GM18498 (cell line): ENCODE results near the gene CDCA4.

Source experiments
- ATAC-seq: cut with Tn5 transposase; IDR thresholded peaks from one replicate; pipeline ENCODE4 v1.9.1; 2021; ENCODE audit warnings: mild to moderate bottlenecking, moderate library complexity; ENCODE audit not compliant: unreplicated experiment

CDCA4 gene

DNA sequence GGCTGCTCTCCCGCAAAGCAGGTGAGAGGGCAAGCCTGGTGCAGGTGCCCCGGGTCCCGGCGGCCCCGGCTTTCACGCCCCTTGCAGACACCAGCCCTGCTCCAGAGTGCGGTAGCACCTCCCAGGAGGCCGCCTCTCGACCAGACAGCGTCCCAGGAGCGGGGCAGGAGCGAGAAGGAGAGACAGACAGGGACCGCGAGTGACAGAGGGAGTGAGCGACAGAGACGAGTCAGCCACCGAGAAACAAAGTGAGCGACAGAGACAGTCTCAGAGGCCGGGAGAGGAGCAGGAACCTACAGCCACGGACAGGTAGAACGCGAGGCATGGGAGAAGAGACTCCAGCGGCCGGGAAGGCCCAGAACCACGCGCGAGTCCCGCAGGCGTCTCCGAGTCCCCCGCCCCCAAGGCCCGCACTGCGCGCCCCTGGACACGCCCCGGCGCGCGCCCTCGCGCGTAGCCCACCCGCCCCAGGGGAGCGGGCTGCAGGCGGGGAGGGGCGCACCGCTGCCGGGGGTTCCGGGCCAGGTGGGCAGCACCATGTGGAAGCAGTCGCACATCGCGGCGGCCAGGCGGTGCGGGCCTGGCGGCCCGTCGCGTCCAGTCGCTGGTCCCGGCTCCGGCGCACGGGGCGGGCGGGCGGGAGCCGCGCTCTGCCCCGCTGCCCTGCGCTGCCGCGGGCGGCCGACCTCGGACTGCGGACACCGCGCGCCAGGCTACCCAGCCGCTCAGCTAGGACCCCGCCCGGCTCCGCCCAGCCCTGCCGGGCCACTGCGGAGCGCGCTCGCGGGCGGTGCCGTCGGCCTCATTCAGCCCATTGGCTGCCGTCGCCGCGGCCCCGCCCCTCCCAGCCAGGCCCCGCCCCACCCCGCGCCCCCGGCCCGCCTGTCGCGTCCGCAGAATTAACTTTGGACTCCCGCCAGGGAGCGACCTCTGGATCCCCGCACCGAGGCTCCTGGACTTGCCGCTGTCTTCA lies 42.9 kb downstream of the CDCA4 start, which contains the start of gene AHNAK2:
TSS of gene AHNAK2 (minus strand) at position 694 of the 973 bp plus-strand sequence. CDS start at position 557, 137 bp downstream.
- no peak for ATAC-seq

DNA sequence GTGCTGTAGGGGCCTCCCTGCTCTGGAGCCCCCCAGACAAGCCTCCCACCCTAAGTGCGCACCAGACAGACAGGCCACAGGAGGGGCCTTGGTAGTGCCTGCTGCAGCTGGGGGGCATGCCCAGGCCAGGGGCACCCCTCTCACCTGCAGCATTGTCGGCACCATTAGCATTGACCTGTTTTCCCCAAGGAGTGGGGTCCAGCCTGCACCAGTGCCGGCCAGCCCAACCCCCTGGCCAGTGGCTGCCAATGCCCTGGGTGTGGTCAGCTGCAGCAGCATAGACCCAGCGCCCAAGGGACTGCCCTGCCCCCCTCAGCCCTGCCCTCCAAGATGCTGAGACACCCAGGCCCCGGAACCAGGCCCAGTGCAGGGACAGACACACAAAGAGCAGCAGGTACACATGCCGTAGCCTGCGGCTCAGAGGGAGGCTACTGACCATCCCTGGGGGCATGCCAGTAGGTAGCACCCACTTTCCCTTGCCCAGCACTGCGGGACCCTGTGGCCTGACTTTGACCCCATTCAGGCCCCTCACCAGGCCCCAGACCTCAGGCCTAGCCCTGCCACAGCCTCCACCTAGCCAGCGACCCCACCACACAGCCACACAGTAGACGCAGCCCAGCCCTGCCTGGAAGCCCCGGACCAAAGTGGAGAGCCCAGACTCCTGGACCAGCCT lies 43.7 kb downstream of the CDCA4 start:
- ATAC-seq, result no peak

DNA sequence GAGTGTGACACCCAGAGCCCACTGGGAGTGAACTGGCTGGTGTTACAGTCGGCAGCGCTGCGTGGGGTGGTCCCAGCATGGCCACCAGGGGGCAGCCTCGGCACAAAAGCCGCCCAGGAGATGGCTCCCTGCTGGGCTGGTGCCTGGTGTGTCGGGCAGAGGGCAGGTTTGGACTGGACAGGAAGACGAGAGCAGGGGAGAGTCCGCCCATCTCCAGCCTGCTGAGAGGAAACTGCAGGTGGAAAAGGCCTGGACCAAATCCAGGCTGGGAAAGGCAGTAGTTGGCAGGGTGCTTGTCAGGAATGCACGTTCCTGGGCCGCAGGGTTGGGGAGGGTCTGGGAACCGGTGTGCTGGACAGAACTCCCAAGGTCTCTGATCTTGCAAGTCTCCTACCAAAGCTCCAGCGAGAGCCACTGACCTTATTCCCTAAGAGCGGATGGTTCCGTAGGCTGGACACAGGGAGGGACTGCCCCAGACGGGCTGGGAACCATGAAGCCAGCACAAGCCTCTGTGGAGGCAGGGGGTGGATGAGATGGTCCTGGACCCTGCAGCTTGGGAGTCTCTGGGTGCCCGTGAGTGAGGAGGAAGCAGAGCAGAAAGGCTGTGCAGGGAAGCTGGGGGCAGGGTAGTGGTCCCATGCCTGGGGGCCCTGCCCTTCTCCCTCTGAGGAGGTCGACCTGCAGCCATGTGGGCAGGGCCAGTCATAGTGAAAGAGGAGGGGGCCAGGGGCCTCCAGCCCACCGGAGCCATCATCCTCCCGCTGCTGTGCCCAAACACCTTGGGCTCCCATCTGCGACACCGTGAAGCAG lies 44.5 kb downstream of the CDCA4 start:
- ATAC-seq, result no peak

DNA sequence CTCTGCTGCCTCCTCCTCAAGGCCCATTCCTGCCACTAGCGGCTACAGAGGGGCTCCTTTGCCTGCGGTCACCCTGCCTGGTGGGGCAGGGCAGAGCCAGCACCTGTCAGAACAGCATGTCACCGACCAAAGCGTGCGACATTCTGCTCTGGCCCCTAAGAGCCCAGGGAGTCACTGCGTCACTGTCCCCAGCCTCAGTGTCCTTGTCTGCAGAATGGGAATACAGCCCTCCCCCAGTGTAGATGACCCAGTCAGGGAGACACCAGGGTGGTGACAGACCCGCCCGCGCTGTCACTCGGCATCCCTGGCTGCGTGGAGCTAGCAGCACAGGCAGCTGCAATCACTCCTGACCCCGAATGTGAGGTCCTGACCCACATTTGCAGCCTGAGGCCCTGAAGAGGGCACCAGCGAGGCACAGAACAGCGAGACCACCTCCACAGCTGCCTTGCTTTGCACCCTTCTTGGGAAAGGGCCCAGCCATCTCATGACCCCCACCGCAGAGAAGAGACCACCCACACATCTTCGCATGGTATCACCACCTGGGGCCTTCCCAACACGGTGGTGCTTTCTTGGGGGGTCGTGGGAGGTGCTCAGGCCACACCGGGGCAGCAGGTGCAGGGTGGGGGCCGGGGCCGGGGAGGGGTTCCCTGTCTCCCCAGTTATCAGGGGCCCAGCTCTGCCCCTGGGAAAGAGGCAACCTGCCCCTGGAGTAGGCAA lies 45.2 kb downstream of the CDCA4 start:
- ATAC-seq, result no peak

DNA sequence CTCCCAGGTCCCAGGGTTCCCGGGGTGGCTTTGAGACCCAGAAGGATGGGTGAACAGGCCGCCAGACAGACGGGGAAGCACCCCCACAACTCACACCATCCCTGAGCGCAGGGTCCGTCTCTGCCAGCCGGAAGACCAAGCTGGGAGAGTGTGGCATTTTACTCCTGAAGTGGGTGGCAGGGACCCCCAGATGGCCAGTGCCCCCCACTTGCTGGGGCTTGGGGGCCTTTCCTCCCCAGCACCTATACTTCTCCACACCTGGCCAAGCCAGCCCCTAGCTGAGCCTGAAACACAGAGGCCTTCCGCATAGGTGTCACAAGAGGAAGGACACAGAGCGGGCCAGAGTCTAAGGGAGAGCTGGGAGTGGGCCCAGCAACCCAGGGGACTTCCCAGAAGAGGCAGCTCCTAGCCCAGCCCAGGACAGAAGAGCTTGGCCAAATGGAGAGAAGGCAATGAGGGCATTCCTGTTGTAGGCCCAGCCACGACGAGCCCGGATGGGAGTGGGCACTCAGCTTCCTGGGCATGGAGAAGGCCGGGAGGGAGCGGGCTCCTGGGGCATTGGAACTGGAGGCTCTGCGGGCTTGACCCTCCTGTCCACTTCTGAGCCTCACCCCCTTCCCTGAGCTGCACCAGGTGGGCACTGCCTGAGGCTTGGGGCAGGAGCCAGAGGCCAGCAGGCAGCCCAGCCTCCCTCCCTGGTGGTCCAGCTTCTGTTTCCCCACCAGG lies 46.1 kb downstream of the CDCA4 start:
- ATAC-seq, result no peak

DNA sequence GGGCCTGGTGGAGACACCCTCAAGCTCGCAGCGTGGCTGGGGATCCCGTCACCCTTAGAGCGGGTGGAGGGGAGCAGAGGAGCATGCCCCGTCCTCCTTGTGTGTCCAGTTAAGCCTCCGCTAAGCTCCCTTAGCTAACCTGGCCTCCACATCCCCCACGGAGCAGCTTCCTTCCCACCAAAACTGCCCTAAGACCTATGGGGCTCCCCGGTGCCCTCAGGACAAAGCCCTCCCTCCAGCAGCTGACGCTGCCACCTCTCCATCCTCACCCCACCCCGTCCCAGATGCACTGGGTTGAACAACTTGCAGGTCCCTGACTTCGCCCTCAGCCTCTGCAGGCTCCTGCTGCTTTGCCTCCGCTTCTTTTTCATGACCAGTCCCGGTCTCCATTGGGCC lies 46.7 kb downstream of the CDCA4 start:
- ATAC-seq, result no peak

DNA sequence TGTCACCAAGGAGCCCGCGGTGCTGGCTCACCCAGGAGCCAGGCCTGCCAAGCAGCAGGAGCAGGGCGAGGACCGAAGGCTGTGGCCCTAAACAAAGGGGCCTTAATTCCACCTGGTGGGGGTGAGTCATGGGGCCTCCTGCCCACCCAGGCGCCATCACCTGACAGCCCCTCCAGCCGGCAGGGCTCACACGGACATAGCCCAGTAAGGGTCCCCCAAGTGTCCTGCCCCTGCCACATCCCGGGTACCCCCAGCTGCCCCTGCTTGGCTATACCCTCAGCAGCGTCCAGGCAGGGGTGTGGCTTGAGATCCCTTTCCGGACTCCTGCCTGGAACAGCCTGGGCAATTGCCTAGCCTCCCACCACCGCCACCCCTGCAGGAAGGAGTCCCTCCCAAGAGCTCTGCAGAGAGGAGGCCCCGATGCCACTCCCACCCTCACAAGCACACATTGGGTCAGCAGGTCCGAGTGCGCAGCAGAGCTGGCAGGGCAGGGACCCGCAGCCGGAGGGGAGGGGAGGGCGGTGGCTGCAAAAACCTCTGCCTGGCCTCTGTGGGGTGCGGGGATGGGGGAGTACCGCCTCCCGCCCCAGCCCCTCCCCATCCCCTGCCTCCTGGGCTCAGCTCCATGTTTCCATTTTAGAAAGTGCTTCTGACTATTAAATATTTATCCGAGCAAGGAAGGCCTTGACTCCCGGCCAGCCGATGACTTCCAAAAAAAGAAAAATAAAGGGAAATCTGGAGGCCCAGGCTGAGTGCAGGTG lies 47.3 kb downstream of the CDCA4 start:
- no peak for ATAC-seq

DNA sequence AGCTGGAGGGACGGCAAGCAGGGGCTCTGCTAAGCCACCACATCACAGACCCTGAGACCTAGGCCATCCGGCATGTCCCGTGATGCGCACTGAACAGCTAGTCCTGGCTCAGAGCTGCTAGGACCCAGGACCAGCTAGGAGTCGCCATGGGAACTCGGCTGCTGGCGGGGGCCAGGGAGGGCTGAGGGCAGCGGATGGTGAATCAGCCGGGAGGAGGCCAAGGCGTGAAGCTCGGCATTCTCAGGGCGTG lies 47.8 kb downstream of the CDCA4 start:
- no peak for ATAC-seq

DNA sequence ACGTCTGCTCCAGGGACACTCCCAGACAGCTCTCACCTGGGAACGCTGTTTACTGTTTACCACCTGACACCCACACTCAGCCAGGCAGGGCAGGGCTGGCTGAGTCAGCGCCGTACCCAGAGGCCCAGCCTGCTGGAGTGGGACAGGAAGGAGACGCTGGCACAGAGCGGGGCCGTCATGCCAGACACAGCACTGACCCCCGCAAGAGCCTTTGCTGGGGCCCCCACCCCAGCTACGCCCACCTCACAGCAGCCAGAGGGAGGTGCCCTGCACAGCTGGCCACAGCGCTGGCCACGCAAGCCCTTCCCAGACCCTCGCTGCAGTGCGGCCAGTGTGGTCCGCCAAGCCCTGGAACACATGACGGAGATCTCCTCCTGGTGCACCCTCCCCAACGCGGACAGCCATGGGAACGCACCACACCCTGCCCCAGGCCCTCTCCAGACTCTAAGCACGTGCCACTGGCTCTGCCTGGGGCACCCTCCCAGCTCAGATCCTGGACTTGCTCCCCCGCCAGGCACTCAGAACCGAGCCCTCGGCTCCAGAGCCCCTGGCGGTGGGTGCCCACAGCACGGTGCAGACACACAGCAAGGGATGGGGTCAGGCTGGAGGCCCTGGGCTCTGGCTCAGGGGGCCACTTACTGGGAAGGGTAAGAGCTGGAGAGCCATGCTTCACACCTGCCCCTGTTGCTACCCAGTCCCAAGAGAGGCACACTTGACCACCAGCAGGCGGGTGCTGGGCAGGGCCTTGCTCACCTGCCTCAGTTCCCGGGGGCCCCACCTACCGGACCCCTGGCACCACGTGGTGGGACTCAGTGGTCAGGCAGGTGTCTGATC lies 48.4 kb downstream of the CDCA4 start:
- no peak for ATAC-seq

DNA sequence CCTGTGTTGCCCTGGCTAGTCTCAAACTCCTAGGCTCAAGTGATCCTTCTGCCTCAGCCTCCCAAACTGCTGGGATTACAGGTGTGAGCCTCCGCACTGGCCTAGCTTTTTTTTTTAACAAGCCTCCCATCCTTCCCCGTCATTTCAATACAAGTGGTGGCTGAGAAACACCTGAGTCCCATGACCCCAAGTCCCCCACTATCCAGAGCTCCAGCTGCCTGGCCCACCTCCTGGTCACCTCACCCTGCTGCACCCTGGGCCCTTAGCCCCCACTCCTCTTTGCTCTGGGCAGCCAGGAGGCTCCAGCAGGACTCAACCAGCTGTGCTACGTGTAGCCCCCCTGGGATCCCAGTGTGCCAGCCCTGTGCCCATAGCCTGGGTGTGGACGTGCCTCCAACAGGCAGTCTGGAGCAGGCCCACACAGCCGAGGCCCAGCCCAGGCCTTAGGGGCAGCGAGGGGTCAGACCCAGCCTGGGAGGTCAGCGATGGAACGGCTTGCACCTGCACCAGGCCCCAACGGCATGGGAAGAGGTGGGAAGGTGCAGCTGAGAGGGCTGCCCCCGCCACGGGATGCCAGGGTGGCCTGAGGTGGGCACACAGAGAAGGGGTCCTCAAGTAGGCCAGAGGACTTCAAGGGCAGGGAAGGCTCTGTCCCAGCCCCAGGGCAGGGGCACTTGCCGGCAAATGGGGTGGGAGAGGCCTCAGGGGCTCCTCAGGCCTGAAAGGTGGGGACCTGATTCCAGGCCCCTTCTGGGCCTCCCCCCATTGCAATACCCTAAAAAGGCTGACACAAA lies 49.2 kb downstream of the CDCA4 start:
- ATAC-seq, result no peak

DNA sequence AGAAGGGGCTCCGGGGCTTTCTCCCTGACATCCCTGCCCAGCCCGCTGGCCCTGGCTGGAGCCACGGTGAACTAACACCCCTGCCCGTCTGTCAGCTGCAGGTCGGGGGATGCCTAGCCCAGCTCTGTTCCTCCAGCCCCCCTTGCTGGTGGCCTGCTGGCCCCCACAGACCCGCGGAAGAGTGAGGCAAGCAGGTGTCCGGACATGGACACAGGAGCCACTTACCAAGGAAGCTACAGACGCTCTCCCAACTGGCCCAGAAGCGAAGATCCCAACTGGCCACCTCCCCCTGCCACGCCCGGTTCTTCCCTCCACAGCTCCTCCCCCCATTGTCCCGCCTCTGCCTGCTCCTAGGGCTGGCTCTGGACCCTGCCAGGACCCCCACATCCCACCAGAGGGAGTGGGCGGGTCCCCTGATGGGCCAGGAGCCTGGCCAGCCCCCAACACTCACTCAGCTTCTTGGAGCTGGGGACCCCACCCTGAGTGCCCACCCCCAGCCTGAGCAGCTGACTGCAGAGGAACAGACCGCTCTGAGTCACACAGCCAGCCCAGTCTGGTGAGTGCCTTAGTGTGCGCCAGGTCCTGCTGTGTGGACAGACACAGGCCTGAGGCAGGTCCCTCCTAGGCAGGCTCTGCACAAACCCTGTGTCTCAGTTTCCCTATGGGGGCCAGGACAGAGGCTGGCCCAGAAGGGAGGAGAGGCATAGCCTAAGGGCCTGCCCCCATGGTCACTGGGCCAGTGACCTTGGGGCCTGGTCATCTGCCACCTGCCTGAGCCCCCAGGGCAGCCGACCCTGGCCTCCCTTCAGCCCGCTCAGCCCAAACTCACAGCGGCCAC lies 50.4 kb downstream of the CDCA4 start:
- ATAC-seq, result no peak

DNA sequence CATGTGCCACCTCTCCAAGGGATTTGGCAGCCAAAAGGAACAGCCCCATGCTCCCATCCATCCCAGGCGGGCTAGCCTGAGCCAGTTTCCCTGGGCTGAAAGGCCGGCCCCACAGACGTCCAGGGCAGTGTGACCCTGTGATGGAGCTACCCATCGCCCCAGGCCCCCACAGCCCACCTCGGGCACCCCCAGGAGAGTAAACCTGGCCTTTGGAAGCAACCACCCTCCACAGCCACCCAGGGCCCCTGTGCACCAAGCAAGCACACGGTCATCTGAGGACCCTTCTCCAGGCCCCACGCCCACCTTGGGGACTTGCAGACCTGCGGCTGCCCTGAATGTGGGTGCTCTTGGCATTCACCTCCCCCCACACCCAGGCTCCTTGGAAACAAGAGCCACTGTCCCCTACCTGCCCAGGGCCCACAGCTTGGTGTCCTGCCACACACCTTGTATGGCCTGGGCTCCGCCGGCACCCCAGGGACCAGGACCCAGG lies 51.1 kb downstream of the CDCA4 start:
- no peak for ATAC-seq

DNA sequence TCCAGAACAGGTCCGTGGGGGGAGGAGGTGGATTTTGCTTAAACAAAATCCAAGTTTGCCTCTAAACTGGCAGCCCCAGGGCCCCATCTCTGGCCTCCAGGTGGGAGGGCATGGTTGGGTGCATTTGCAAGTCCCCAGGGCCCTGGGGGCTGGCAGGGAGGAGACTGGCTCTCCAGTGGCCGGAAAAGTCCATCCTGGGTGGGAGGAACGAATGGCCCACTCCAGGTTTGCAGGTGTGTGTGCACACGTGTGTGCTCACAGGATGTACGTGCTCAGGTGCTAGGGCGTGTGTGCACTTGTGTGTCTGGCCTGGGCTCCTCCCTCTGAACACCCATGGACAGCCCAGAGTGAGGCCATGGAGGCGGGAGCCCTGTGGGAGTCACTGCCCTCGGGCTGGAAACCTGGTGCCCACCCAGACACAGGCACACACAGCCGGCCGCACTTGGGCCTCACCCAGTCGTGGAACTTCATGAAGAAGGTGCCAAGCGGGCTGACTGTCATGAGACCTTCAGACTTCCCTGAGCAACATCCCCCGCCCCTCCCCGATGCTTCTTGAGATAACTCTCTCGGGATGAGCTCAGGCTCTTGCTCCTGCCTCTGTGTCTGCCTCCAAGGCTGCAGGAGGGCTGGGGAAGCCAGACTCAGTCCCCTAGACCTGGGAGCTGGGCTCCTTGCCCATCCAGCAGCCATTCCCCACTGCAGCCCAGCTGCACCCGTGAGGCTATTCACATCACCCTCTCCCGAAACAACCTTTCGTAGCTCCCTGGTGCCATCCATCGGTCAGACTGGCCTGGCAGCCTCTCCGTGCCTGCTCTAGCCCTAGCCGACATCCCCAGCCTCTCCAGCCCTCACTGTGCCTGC lies 52.1 kb downstream of the CDCA4 start:
- no peak for ATAC-seq

DNA sequence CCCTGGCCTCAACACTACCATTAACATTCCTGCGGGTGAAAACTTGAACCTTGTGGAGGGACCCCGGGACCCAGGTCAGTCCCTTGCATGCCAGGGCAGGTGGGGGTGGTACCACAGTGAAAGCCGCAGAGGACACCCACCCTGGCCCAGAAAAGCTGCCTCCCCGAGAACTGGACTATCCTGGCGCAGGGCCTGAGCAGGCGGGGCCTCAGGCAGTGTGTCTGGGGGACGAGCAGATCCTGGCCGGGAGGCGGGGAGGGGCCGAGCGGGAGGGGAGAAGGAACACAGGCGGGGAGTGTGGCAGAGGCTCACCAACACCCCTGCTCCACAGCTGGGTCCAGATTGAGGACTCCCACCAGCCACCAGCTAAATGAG lies 52.7 kb downstream of the CDCA4 start:
- ATAC-seq, result no peak

DNA sequence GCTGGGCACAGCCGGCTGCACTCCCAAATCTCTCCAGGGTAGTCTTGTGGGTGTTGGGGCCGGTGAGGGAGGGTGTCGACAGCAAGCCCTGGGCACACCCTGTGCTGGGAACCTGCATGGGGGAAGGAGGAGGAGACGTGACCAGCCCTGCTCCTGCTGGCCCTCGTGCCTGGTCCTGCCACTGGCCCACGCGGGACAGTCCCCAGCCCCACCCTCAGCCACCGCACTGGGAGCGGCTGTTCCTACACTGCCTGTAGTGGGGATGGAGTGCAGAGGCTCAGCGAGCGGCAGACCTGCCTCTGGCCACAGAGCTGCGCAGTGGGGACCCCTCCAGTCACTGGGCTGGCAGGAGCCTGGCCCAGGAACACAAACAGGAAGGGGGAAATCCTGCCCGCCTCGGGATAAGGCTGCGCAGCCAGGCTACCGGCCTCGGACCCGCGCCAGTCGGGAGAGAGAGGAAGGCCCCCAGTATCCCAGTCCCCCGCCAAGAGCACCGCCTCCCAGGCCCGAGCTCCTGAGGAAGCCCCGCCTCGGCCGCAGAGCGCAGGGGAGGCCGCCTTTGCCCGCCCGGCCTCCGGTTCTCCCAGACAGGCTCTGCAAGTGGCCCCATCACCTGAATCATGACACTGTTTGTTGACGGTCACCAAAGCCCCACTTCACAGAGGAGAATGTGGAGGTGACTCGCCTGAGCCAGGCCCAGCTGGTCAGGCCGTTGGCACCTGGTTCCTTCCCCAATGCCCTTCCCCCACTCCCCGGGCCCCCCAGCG lies 53.3 kb downstream of the CDCA4 start:
- ATAC-seq, result no peak
